ENCODE measurements around the gene RFX3.

Gene RFX3

DNA sequence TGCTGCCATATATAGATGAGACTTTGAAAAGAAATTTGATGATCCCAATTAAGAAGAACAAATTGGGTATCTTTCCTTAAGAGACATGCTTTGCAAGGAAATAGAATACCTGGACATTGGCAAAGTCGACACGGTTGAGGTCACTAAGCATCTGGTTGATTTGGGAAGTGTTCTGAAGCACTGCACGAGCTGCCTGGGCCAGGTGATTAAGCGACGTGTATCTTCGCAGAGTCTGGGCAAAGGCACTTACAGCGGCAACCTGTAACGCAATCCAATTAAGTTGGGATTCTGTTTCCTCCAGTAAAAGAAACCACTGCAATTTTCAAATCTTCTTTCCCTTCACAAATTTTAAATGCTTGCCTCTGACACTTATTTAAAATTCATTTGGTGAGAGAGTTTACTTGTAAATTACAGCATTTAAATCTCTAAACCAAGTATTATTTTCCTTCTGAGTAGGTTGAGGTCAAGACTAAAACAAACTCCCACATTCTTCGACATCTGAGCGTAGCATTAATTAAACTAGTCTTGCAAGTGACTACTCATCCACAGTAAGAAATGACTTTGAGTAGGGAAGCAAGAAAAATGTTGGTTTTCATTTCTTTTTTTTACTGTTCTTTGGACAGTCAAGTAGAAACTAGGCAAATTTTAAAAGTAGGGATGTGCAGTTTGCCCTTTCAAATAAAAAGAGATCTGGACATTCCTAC, 262.8 kb downstream of the RFX3 start:
- no peak for DNase-seq

- DNase-seq, result no peak
These were observed 264.3 kb downstream of the RFX3 start for GRCh38 chr9:3261484-3261883.

- DNase-seq, result no peak
These were observed 269.1 kb downstream of the RFX3 start for GRCh38 chr9:3256571-3257330.

GRCh38 chr9:3251309-3251708, 274.5 kb downstream of the RFX3 start:
- DNase-seq, result no peak

GRCh38 chr9:3250741-3251140, 275.1 kb downstream of the RFX3 start:
- DNase-seq, result no peak

- DNase-seq, result no peak
These were observed 278.6 kb downstream of the RFX3 start for GRCh38 chr9:3247211-3247610.

DNA sequence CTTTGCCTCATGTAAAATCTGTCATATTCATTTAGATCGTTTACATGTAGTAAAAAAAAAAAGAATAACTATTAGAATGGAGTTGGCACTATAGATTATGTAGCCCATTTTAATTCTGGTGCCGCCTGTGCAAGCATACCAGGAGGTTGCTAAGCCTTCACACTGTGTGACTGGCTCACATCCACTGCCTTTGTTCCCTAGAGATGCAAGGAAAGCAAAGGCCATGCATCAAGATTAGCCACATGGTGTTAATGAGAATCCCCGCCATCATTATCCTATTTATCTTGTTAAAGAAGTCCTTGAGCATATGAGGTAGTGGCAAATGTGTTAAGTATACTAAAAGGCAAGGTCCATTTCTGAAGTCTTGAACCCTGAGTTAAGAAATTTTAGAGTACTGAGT, 279.6 kb downstream of the RFX3 start:
- no peak for DNase-seq

DNA sequence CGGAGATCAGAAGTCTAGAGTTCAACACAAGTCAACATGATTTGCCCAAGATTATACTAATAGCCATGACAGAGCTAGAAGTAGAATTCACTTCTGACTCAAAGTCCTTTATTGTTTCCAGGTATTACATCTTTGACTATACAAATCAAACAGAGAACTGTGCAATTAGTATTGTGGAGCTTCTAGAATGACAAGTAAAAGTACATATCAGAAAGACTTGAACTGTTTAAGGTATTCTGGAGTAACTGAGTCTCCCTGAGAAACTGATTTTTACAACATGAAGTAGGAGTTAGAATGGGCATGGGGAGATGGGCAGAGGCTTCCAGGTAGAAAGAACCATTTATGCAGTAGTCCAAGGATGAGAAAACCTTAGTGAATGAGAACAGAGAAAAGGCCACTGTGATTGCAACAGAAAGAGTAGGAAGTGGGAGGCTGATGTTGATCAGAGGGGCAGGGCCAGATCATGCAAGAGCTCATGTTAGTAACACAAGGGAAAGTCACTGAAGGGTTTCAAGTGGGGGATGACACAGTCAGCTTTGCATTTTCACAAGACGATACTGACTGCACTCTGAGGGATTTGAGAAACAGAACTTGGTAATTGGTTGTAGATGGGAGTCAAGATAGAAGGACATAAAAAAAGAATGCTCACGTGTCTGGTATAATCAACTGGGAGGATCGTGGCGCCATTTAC, 280.7 kb downstream of the RFX3 start:
- DNase-seq, result peak; percentile 22

GRCh38 chr9:3243683-3244082, 282.1 kb downstream of the RFX3 start:
- DNase-seq, result no peak

- no peak for DNase-seq
These were observed 284.5 kb downstream of the RFX3 start for GRCh38 chr9:3241290-3241689.

GRCh38 chr9:3240656-3241268, 285.0 kb downstream of the RFX3 start:
- peak; percentile 19 for DNase-seq

DNA sequence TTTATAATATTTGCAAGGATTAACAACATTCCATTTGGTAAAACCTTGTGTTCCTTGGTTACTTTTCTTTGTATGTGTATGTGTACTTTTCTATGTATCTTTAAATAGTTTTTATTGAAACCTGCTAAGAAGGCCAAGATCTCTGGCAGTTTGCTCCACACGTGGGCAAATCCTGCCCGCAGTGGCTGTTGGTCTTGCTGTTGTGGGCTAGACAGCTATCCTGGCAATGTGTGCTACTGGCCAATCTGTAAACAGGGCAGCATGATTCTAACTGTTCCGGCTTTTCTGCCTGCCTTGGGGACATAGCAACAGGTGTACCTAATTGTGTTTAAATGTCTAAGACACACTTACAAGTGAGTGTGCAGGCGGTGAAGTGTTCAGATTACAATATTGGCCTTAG, 286.6 kb downstream of the RFX3 start:
- no peak for DNase-seq

DNA sequence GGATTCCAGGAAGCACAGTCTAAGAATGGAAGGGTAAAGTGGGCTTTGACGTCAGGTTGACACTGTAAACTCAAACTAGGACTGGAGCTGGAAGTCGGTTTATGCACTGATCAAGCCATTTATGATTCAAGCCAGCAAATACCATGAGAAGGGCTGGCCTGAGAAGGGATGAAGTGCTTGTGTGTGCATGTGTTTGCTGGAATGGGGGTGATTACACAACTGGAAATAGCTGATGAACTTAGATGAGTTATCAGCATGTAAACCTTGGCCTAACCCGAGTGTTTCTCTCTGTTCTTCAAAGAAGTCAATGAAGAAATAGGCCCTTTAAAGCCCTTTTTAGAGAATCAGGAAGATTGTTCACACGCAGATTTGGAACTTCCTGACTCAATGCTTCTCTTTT, 287.6 kb downstream of the RFX3 start:
- DNase-seq, result no peak

DNA sequence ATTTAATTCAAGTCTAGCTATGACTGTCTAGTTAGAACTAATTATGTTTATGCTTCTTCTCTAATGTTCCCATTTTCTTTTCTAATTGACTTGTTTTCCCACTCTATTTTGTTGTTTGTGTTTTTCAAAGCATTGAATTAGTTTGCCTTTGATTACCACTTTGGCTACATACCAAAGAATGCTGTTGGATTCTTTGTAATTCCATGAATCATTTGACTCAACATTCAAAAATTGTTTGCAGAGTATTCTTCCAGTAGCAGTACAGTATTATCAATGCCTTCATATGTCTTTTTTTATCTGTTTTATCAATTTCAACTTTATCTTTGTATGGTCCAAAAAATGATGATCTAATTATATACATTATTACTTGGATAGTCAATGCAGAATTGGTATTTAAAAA, 288.7 kb downstream of the RFX3 start:
- no peak for DNase-seq

DNA sequence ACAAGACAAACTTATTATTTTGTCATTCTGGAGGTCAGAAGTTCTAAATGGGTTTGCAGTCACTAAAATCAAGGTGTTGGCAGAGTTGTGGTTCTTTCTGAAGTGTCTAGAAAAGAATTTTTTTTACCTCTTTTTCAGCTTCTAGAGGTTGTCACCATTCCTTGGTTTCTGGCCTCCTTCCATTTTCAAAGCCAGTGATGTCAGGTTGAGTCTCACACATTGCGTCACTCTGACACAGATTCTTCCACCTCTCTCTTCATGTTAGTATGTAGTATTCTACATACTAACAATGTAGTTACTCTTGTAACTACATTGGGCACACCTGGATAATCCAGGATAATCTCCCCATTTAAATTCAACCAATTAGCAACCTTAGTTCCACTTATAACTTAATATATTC, 290.3 kb downstream of the RFX3 start:
- DNase-seq, result no peak

DNA sequence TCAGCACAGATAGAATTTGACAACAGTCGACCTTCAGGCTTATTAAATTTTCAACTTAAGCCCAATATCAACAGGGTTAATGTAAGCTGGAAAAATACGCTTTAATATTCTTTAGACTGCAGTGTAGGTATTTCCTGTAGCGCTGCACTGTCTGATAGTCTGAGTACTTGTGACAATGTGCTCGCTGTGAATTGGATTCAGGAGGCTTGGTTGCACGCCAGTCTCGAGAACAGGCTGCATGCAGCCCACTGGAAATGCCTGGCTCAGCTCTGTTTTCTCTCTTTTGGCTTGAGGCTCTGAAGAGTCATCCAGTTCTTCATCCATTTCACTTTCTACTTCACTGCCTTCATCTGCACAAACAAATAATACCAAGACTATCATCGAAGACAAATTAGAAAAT, 300.9 kb downstream of the RFX3 start:
- DNase-seq, result no peak

- DNase-seq, result no peak
These were observed 310.1 kb downstream of the RFX3 start for GRCh38 chr9:3215658-3216057.

GRCh38 chr9:3214741-3215140, 311.1 kb downstream of the RFX3 start:
- DNase-seq, result no peak

DNA sequence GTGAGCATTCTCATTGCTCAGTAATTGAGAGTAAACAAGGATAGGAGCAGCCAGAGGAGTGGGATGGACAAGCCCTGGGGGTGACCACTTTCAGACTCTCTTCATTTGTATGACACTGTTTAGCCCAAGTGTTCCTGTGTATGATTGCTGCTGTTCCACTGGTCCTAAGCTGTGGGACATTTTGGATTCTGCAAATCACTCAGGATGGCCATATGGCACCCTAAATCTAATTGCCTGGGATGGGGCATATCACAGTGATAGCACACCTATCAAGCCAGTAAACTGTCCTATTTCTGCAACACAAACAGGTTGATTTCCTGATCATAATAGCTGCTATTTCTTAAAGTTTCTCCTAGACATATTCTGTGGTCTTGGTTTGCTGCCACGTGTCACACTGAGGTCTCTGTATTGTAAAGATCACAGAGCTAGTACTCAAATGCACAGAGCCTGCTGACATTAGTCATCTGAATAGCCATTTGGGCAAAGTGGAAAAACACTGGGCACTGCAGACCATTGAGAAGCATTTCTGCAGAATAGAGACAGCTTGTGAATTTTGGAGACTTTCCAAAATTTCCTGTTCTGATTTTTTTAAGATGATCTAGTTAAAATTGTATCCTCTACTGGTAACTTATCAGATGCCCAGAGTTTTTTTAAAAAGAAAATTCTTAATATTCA, 320.2 kb downstream of the RFX3 start:
- no peak for DNase-seq

GRCh38 chr9:3200331-3200774, 325.4 kb downstream of the RFX3 start:
- DNase-seq, result no peak

DNA sequence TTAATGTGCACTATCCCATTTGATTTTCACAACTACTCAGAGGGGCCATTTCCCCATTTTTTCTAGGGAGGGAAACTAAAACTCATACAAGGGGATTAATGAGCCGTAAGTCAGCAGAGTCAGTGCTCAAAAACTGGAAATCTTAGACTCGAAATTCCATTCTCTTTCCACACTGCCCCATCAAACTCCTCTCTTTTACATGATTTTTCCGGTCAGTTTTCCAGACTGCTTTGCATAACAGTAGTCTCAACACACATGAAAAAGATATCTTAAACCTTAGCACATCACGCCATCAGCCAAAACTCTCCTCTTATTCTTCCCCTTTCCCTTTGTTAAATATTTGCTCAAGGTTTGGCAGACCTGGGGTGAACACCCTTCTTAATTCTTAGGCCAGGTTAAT, 332.0 kb downstream of the RFX3 start:
- DNase-seq, result no peak

- peak; percentile 92 for DNase-seq
These were observed 334.1 kb downstream of the RFX3 start for GRCh38 chr9:3191715-3192114.
